Thyroid gland (tissue), 4 donors: Measurements from ENCODE around the gene CHTF18. TPM values are rescaled to one million over a fixed set of nuclear protein-coding genes. Genes with fewer than 3 reads are reported as not detected.

Experiments
- DNase-seq, 2 donors: peaks; one replicate each; pipeline ENCODE4 v3.0.0-alpha.2; 2019
- H3K27ac ChIP-seq, 3 donors: fragments of 200-600 bp; sonication (generic); 1 replicate in 2 of 3; 2 replicates in 1 of 3; pipeline ENCODE4 v1.5.1; 2016 to 2019; ENCODE audit warnings: mild to moderate bottlenecking in 1 of 3, moderate library complexity in 1 of 3
- H3K27me3 ChIP-seq: fragments of 200-600 bp; sonication (generic); one replicate; pipeline ENCODE4 v1.5.1; 2019
- H3K36me3 ChIP-seq, 2 donors: fragments of 200-600 bp; sonication (generic); one replicate each; pipeline ENCODE4 v1.5.1; 2016 to 2019
- H3K4me1 ChIP-seq, 2 donors: fragments of 200-600 bp; sonication (generic); one replicate each; pipeline ENCODE4 v1.5.1; 2017 to 2019
- H3K4me3 ChIP-seq, 3 donors: fragments of 200-600 bp; sonication (generic); replicated peaks in 1 of 3; 1 replicate in 2 of 3; 2 replicates in 1 of 3; pipeline ENCODE4 v1.5.1; 2016; ENCODE audit warnings: mild to moderate bottlenecking in 1 of 3
- H3K9me3 ChIP-seq: fragments of 200-600 bp; sonication (generic); one replicate; pipeline ENCODE4 v1.5.1; 2017
- CTCF ChIP-seq, 6 experiments: fragments of 200-600 bp in 3 of 6; fragments of 450-650 bp in 3 of 6; sonication (generic) in 3 of 6; IDR thresholded peaks; one replicate each; pipeline ENCODE4 v1.5.1; 2016 to 2019; ENCODE audit warnings: antibody characterized with exemption in 6 of 6, mild to moderate bottlenecking in 2 of 6, inconsistent platforms in 1 of 6, moderate library complexity in 1 of 6
- POLR2A ChIP-seq, 2 donors: fragments of 450-650 bp; IDR thresholded peaks; one replicate each; pipeline ENCODE4 v1.6.1; 2017; ENCODE audit warnings: antibody characterized with exemption in 2 of 2, mild to moderate bottlenecking in 2 of 2, moderate library complexity in 1 of 2
- WGBS, 2 donors: methylation state at CpG; one replicate each; pipeline ENCODE4 v1.1.5; 2017; 5-methylcytosine and 5-hydroxymethylcytosine counted together
- intact Hi-C: fragments of 100-400 bp; cut with DNase I; formaldehyde crosslinking; loops from one replicate; pipeline ENCODE4 v1.15.1; 2023
- total RNA-seq, 4 donors: library from RNA; depleted of rRNA; stranded (reverse); fragments of >200 nt; gene quantifications; one replicate each; pipeline ENCODE4 v1.2.3, GENCODE V29; 2016

Gene CHTF18
- total RNA-seq, 4 donors from 2014 or later, result 10.1 to 14.6 (median 11.7) TPM

GRCh38 chr16:800834-801511, 12.6 kb downstream of the CHTF18 start:
- Histone ChIP-seq H3K36me3 (no peaks in the 10 kb centered on the region), H3K4me1 (no peaks in the 10 kb centered on the region), H3K27me3 (peaks cover 8% of the 10 kb centered on the region), H3K9me3 (no peaks in the 10 kb centered on the region), H3K27ac (no peak overlapping the region), H3K4me3 (no peak overlapping the region)
- WGBS, 2 donors, result 0% methylated on average over 1 of the region's 17 CpGs; no CpG with 5 or more reads in 1 of the 2 donors
- no peak for DNase-seq
- intact Hi-C loops, result no loop called here
- TF ChIP-seq CTCF (IDR thresholded peaks at IDR 0.05) (no peak), POLR2A (IDR thresholded peaks at IDR 0.05) (no peak)

GRCh38 chr16:801584-802363, 13.4 kb downstream of the CHTF18 start:
- H3K4me1 ChIP-seq, result peaks cover 0 to 3% of the 10 kb centered on the region in 2 donors
- H3K36me3 ChIP-seq, result no peaks in the 10 kb centered on the region
- H3K27ac ChIP-seq, result no peak overlapping the region
- WGBS, 2 donors, result 51 to 57% methylated on average over 4 to 5 of the region's 22 CpGs
- no peaks in the 10 kb centered on the region for H3K9me3 ChIP-seq
- intact Hi-C loops, result no loop called here
- TF ChIP-seq POLR2A (IDR thresholded peaks at IDR 0.05) (no peak), CTCF (IDR thresholded peaks at IDR 0.05) (no peak)
- no peak for DNase-seq
- H3K27me3 ChIP-seq, result peaks cover 8% of the 10 kb centered on the region
- no peak overlapping the region for H3K4me3 ChIP-seq

- Histone ChIP-seq H3K9me3 (no peaks in the 10 kb centered on the region), H3K27me3 (peaks cover 8% of the 10 kb centered on the region), H3K36me3 (no peaks in the 10 kb centered on the region), H3K4me3 (no peak overlapping the region), H3K27ac (no peak overlapping the region), H3K4me1 (peaks cover 0 to 3% of the 10 kb centered on the region in 2 donors)
- TF ChIP-seq CTCF (IDR thresholded peaks at IDR 0.05), result no peak
- no peak for TF ChIP-seq POLR2A (IDR thresholded peaks at IDR 0.05)
- WGBS, 2 donors, result 64 to 74% methylated on average over 4 to 6 of the region's 7 CpGs
- no peak for DNase-seq
- intact Hi-C loops, result no loop called here
Measured at GRCh38 chr16:802461-802860, 14.0 kb downstream of the CHTF18 start.

GRCh38 chr16:802914-803753, 14.7 kb downstream of the CHTF18 start:
- no peaks in the 10 kb centered on the region for H3K36me3 ChIP-seq
- 65 to 66% methylated on average over 14 to 19 of the region's 33 CpGs for WGBS, 2 donors
- H3K27me3 ChIP-seq, result peaks cover 8% of the 10 kb centered on the region
- intact Hi-C loops, result no loop called here
- H3K9me3 ChIP-seq, result no peaks in the 10 kb centered on the region
- no peak for TF ChIP-seq POLR2A (IDR thresholded peaks at IDR 0.05)
- TF ChIP-seq CTCF (IDR thresholded peaks at IDR 0.05), result no peak
- peaks cover 3% of the 10 kb centered on the region in 2 donors for H3K4me1 ChIP-seq
- H3K4me3 ChIP-seq, result no peak overlapping the region
- no peak overlapping the region for H3K27ac ChIP-seq
- no peak for DNase-seq
